NT2/D1 (cell line): ENCODE data around the gene ZP2.
"Not testable (repeated sequence)": the region's sequence is repeated elsewhere in the genome, so short reads cannot be mapped to it uniquely, and the experiment has no call there.

Experiments
- DNase-seq: peaks from one replicate; pipeline ENCODE4 v3.0.0-alpha.2; 2011; ENCODE audit warnings: low read depth, low spot score
- H3K27me3 ChIP-seq: 2 replicates; pipeline ENCODE4 v1.6.0; 2011; ENCODE audit warnings: mild to moderate bottlenecking; ENCODE audit not compliant: insufficient read length, insufficient read depth
- H3K36me3 ChIP-seq: 2 replicates; pipeline ENCODE4 v1.6.1; 2011; ENCODE audit warnings: mild to moderate bottlenecking, low read length, mixed read lengths; ENCODE audit not compliant: insufficient read depth, insufficient read length
- H3K4me1 ChIP-seq: 2 replicates; pipeline ENCODE4 v1.5.1; 2011; ENCODE audit not compliant: insufficient read depth, insufficient read length
- H3K4me3 ChIP-seq: 2 replicates; pipeline ENCODE4 v1.5.1; 2011; ENCODE audit warnings: low read depth; ENCODE audit not compliant: insufficient read length
- H3K9ac ChIP-seq: 2 replicates; pipeline ENCODE4 v1.6.0; 2011; ENCODE audit warnings: low read depth; ENCODE audit not compliant: insufficient read length
- H3K9me3 ChIP-seq: 2 replicates; pipeline ENCODE4 v1.5.1; 2011; ENCODE audit warnings: mild to moderate bottlenecking, low read length; ENCODE audit not compliant: insufficient read depth
- SUZ12 ChIP-seq: IDR thresholded peaks from 2 replicates; pipeline ENCODE4 v1.6.1; 2011; ENCODE audit not compliant: insufficient read length, insufficient read depth; ENCODE audit errors: extremely low read depth
- YY1 ChIP-seq: IDR thresholded peaks from 2 replicates; pipeline ENCODE4 v1.6.1; 2011; ENCODE audit not compliant: insufficient read length, insufficient read depth
- ZNF274 ChIP-seq: IDR thresholded peaks from 2 replicates; pipeline ENCODE4 v1.6.1; 2011; ENCODE audit warnings: mild to moderate bottlenecking, low read depth, low read length

The ZP2 gene

GRCh38 chr16:21208446-21209230 is 2.7 kb downstream of the ZP2 start:
- Histone ChIP-seq H3K36me3 (no peaks in the 10 kb centered on the region), H3K27me3 (no peaks in the 10 kb centered on the region), H3K9ac (no peak overlapping the region), H3K9me3 (no peaks in the 10 kb centered on the region), H3K4me3 (no peak overlapping the region), H3K4me1 (no peaks in the 10 kb centered on the region)
- no peak for DNase-seq
- TF ChIP-seq ZNF274 (no peak), SUZ12 (no peak), YY1 (no peak)

GRCh38 chr16:21206550-21206949 is 4.8 kb downstream of the ZP2 start:
- no peaks in the 10 kb centered on the region for H3K36me3 ChIP-seq
- no peak overlapping the region for H3K9ac ChIP-seq
- no peaks in the 10 kb centered on the region for H3K9me3 ChIP-seq
- no peak overlapping the region for H3K4me3 ChIP-seq
- no peak for DNase-seq
- TF ChIP-seq ZNF274 (no peak), SUZ12 (no peak), YY1 (no peak)
- no peaks in the 10 kb centered on the region for H3K4me1 ChIP-seq
- H3K27me3 ChIP-seq = no peaks in the 10 kb centered on the region

GRCh38 chr16:21205303-21205702 is 6.1 kb downstream of the ZP2 start:
- Histone ChIP-seq H3K9ac (no peak overlapping the region), H3K4me3 (no peak overlapping the region), H3K36me3 (no peaks in the 10 kb centered on the region), H3K27me3 (no peaks in the 10 kb centered on the region), H3K4me1 (no peaks in the 10 kb centered on the region), H3K9me3 (no peaks in the 10 kb centered on the region)
- DNase-seq = no peak
- TF ChIP-seq SUZ12 (no peak), ZNF274 (no peak), YY1 (no peak)

- no peak overlapping the region for H3K9ac ChIP-seq
- H3K9me3 ChIP-seq = no peaks in the 10 kb centered on the region
- H3K4me1 ChIP-seq = no peaks in the 10 kb centered on the region
- H3K36me3 ChIP-seq = no peaks in the 10 kb centered on the region
- H3K4me3 ChIP-seq = no peak overlapping the region
- DNase-seq = no peak
- no peaks in the 10 kb centered on the region for H3K27me3 ChIP-seq
- TF ChIP-seq YY1 (no peak), ZNF274 (no peak), SUZ12 (no peak)
These were observed 8.1 kb downstream of the ZP2 start for GRCh38 chr16:21203155-21203797.

DNA sequence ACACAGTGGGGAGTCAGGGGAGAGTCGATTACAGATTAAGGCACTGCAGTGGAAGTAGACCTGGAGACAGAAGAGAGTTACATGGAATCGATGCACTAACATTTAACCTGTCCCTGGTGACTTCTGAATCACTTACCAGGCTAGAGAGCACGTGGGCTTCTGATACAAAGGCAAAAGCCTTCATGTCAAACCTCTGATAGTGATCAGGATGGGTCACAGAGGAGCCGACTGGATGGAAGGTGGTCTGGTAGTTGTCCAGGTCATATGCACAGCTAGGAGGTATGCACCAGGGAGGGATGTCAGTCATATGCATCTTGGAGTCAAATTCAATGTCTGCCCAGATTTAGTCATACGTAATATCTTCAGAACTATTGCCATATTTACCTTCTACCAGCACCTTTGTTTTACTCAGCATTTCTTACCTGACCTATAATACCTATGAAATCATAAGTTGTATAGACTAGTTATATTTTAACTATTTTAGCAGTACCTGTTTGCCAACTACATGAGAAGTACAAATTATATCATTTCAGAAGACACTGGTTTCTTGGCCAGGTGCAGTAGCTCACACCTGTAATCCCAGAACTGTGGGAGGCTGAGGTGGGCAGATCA is 11.7 kb downstream of the ZP2 start:
- Histone ChIP-seq H3K27me3 (no peaks in the 10 kb centered on the region), H3K4me1 (no peaks in the 10 kb centered on the region), H3K36me3 (no peaks in the 10 kb centered on the region), H3K4me3 (no peak overlapping the region), H3K9me3 (no peaks in the 10 kb centered on the region), H3K9ac (no peak overlapping the region)
- no peak for DNase-seq
- no peak for TF ChIP-seq ZNF274
- TF ChIP-seq SUZ12 = no peak
- no peak for TF ChIP-seq YY1

- no peak overlapping the region for H3K9ac ChIP-seq
- H3K4me3 ChIP-seq = no peak overlapping the region
- no peaks in the 10 kb centered on the region for H3K27me3 ChIP-seq
- DNase-seq = no peak
- no peak for TF ChIP-seq YY1
- TF ChIP-seq SUZ12 = no peak
- no peak for TF ChIP-seq ZNF274
- H3K4me1 ChIP-seq = no peaks in the 10 kb centered on the region
- no peaks in the 10 kb centered on the region for H3K9me3 ChIP-seq
- H3K36me3 ChIP-seq = no peaks in the 10 kb centered on the region
These were observed 13.8 kb downstream of the ZP2 start for GRCh38 chr16:21197621-21198020.

DNA sequence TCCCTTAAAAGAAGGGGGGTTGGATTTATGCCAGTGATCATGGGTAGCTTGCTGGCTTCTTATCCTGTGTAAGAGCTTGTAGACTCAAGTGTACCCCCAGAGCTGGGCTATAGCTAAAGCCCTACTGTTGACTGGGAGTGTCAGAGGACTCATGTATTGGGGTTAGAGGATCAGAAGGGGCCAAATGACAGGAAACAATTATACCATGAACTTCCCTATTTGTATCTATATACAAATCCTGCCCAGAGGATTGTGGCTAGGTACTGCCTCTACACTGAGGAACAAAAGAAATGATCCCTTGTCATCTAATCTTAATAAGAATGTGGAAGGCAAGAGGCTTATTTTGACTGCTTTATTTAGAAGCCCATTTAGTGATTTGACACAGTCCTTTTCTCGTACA is 14.3 kb downstream of the ZP2 start:
- Histone ChIP-seq H3K27me3 (no peaks in the 10 kb centered on the region), H3K9me3 (no peaks in the 10 kb centered on the region), H3K4me3 (no peak overlapping the region), H3K9ac (no peak overlapping the region), H3K4me1 (no peaks in the 10 kb centered on the region), H3K36me3 (no peaks in the 10 kb centered on the region)
- no peak for DNase-seq
- TF ChIP-seq SUZ12 (no peak), ZNF274 (no peak), YY1 (no peak)

DNA sequence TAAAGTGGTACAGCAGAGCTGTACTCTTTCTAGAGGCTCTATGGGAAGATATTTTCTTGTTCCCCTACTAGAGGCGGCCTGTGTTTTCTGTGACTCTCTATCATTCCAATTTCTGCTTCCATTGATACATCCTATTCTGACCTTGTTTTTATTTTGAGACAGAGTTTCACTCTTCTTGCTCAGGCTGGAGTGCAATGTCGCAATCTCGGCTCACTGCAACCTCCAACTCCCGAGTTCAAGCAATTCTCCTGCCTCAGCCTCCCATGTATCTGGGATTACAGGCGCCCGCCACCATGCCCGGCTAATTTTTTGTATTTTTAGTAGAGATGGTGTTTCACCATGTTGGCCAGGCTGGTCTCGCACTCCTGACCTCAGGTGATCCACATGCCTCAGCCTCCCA is 16.0 kb downstream of the ZP2 start:
- H3K4me1 ChIP-seq, DNase-seq, H3K4me3 ChIP-seq, H3K36me3 ChIP-seq, H3K9ac ChIP-seq, H3K27me3 ChIP-seq, H3K9me3 ChIP-seq: not testable (repeated sequence)
